Tongue (tissue), 2 donors: ENCODE data around the gene MEIS2. TPM values are rescaled to one million over a fixed set of nuclear protein-coding genes. Genes with fewer than 3 reads are reported as not detected.

Experiments used
- DNase-seq: peaks from one replicate; pipeline ENCODE4 v3.0.0-alpha.2; 2015
- total RNA-seq: library from RNA; depleted of rRNA; stranded (reverse); fragments of >200 nt; gene quantifications from one replicate; pipeline ENCODE4 v1.2.3, GENCODE V29; 2014

Gene MEIS2
- total RNA-seq, 1 donor from 2014 or later = 42.1 TPM

GRCh38 chr15:36960179-36960946 is 140.0 kb downstream of the MEIS2 start:
- DNase-seq = no peak

- DNase-seq = no peak
Measured at GRCh38 chr15:36959746-36960145, 140.6 kb downstream of the MEIS2 start.

- no peak for DNase-seq
Measured at GRCh38 chr15:36958606-36959005, 141.7 kb downstream of the MEIS2 start.

GRCh38 chr15:36954486-36954885 is 145.9 kb downstream of the MEIS2 start:
- DNase-seq = no peak

GRCh38 chr15:36953346-36953745 is 147.0 kb downstream of the MEIS2 start:
- DNase-seq = no peak

GRCh38 chr15:36951731-36952247 is 148.6 kb downstream of the MEIS2 start:
- no peak for DNase-seq

- DNase-seq = no peak
Measured at GRCh38 chr15:36950371-36950770, 150.0 kb downstream of the MEIS2 start.

GRCh38 chr15:36948982-36949381 is 151.4 kb downstream of the MEIS2 start:
- no peak for DNase-seq

- DNase-seq = no peak
Measured at GRCh38 chr15:36947035-36947719, 153.2 kb downstream of the MEIS2 start.

GRCh38 chr15:36944442-36944841 is 155.9 kb downstream of the MEIS2 start:
- DNase-seq = no peak

- no peak for DNase-seq
Measured at GRCh38 chr15:36943508-36944361, 156.6 kb downstream of the MEIS2 start.

GRCh38 chr15:36942248-36942827 is 158.0 kb downstream of the MEIS2 start:
- no peak for DNase-seq

- no peak for DNase-seq
Measured at GRCh38 chr15:36941798-36942197, 158.6 kb downstream of the MEIS2 start.

GRCh38 chr15:36940636-36941260 is 159.6 kb downstream of the MEIS2 start:
- no peak for DNase-seq

GRCh38 chr15:36940219-36940618 is 160.1 kb downstream of the MEIS2 start:
- DNase-seq = no peak

GRCh38 chr15:36938764-36939163 is 161.6 kb downstream of the MEIS2 start:
- DNase-seq = no peak

- no peak for DNase-seq
Measured at GRCh38 chr15:36938131-36938530, 162.2 kb downstream of the MEIS2 start.

GRCh38 chr15:36936613-36937012 is 163.7 kb downstream of the MEIS2 start:
- no peak for DNase-seq

- DNase-seq = no peak
Measured at GRCh38 chr15:36933255-36933990, 166.9 kb downstream of the MEIS2 start.

GRCh38 chr15:36932070-36932469 is 168.3 kb downstream of the MEIS2 start:
- no peak for DNase-seq

- DNase-seq = no peak
Measured at GRCh38 chr15:36931434-36931833, 168.9 kb downstream of the MEIS2 start.
